Fibroblast of mammary gland (primary cell): Measurements from ENCODE around the gene SOX6.

Experiments used
- DNase-seq: peaks from one replicate; pipeline ENCODE4 v3.0.0-alpha.2; 2010; ENCODE audit warnings: low read depth
- H3K4me3 ChIP-seq: 2 replicates; pipeline ENCODE4 v1.5.1; 2011; ENCODE audit warnings: low read depth, mild to moderate bottlenecking, low read length, moderate library complexity; ENCODE audit not compliant: control insufficient read depth
- TF ChIP-seq, protein P1 (sequence below): conservative IDR thresholded peaks from 2 replicates; pipeline ENCODE4 v1.5.1; 2011; ENCODE audit warnings: low read depth, low read length, inconsistent platforms; ENCODE audit not compliant: control insufficient read depth, insufficient read depth

Gene SOX6

DNA sequence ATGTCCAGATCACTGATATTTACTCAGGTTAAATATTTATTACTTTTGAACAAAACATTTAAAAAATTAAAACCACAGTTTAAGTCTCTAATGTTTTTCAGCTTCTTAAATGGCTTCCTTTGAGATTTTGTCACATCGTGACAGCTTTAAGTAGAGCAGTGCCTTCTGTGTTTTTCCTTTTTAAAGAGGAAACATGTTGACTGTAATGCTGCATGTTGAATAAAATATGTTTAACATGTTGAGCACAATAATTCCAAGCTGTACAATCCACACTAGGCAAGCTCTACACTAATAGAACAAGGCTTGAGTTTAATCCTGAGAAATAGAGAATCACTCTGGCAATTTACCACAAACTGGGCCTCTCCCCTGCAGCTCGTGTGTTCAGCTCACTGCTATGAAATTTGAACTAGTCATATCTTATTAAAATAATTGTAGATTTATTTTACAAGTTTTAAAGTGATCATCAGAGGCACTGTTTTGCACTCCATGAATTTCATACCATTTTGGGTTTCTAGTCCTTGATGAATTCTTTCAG lies 368.3 kb downstream of the SOX6 start:
- no peak overlapping the region for H3K4me3 ChIP-seq
- TF ChIP-seq, protein P1, sequence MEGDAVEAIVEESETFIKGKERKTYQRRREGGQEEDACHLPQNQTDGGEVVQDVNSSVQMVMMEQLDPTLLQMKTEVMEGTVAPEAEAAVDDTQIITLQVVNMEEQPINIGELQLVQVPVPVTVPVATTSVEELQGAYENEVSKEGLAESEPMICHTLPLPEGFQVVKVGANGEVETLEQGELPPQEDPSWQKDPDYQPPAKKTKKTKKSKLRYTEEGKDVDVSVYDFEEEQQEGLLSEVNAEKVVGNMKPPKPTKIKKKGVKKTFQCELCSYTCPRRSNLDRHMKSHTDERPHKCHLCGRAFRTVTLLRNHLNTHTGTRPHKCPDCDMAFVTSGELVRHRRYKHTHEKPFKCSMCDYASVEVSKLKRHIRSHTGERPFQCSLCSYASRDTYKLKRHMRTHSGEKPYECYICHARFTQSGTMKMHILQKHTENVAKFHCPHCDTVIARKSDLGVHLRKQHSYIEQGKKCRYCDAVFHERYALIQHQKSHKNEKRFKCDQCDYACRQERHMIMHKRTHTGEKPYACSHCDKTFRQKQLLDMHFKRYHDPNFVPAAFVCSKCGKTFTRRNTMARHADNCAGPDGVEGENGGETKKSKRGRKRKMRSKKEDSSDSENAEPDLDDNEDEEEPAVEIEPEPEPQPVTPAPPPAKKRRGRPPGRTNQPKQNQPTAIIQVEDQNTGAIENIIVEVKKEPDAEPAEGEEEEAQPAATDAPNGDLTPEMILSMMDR, result no peak

GRCh38 chr11:15987046-15987445 lies 369.3 kb downstream of the SOX6 start:
- DNase-seq, result no peak
- TF ChIP-seq, protein P1, result no peak
- H3K4me3 ChIP-seq, result no peak overlapping the region

More for the DNA sequence above, 368.3 kb downstream of the SOX6 start:
- DNase-seq, result no peak

DNA sequence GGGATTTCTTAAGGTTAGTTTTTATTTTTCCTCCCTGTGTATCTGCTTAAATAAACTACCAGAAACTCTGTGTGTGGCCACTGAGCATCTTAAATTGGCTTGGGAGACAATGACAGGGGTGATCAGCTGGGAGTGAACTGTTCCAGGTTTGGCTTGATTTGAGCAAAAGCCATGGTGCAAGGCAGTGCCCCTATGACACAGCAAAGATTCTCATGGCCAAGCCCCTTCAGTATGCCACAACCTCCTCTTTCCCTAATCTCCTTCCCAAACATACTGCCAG lies 370.5 kb downstream of the SOX6 start:
- DNase-seq, result no peak
- TF ChIP-seq, protein P1, result no peak
- H3K4me3 ChIP-seq, result no peak overlapping the region

DNA sequence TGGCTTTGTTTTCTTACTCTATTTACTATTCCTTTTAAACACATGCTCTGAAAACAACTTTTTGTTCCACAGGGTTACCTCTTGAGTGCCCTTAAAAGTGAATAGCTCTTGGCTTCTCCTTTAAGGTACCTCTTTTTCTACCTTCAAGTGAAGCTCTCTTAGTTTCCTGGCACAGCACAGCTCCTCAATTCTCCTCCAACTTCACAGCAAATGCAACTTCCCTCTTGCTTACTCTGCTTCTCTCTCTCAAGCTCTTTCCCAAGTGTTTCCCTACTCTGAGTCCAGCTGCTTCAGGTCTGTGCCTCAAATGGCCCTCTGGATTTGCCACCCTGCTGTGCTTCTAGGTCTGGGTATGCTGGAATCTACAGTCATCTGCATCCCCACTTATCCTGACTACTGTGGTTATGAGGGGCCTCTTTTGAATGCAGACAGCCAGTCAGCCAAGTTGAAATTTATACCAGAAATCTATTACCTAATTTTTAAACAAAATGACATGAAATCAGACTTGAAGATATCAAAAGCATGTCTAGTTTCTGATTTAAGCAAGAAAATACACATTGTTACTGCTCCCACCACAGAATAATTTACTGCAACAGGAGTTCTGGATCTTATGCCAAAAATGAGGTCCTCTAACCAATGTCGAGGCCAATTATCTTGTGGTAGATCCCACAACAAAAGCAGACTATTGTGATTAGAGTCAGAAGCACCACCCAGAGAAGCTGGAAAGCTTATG lies 371.1 kb downstream of the SOX6 start:
- DNase-seq, result no peak
- H3K4me3 ChIP-seq, result no peak overlapping the region
- TF ChIP-seq, protein P1, result no peak

DNA sequence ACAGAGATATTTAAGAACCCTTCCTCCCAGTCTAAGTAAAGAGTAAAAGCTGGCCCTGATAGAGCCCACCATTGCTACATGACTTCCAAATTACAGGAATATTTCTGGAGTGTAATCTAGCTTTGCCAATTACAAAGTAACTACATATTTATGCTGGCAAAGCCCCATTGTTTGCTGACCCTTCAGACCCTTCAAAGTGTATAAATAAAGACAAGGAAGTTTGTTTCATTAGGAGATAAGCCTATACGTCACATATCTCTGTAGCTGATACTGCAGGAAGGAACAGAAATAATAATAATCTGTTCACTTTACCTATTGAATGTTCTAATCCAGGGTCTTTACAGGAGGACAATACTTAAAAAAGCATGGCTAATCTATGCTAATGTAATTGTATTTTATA lies 375.1 kb downstream of the SOX6 start:
- no peak overlapping the region for H3K4me3 ChIP-seq
- no peak for DNase-seq
- TF ChIP-seq, protein P1, result no peak

- TF ChIP-seq, protein P1, result no peak
- DNase-seq, result no peak
- H3K4me3 ChIP-seq, result no peak overlapping the region
Measured at GRCh38 chr11:15977116-15977515, 379.2 kb downstream of the SOX6 start.

DNA sequence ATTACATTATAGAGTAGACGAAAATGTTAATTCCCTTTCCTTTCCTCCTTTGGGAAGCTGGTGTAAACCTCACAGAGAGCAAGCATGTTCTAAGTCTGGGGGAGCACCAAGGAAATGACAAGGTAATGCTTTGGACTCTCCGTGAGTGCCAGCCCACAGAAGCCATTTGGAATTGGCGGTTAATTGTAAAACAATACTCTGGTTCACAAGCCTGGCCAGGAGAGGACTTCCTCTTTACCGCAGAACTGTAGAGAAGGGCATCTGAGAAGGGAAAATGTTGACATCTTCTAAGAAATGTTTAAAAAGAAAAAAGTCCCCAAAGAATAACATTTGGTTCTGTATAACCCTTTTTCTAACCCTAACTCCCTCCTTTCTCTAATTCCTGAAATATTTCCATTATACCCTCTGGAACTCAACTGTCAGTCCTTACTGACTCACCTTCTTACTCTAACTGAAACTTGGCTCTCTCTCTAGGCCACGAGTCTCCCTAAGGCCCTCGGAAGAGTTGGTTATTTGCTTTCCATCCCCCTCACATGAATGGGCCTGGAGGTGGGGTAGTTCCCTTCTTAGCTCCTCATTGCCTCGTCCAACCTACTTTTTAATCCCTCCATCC lies 379.8 kb downstream of the SOX6 start:
- H3K4me3 ChIP-seq, result no peak overlapping the region
- TF ChIP-seq, protein P1, result no peak
- DNase-seq, result peak; percentile 72
